Epithelial cell of esophagus (primary cell): ENCODE results near the gene CLEC20A.

ENCODE experiments used
- DNase-seq: peaks from one replicate; pipeline ENCODE4 v3.0.0; 2010; ENCODE audit warnings: low read depth
- H3K4me3 ChIP-seq: 2 replicates; pipeline ENCODE4 v1.5.1; 2011; ENCODE audit warnings: mild to moderate bottlenecking, low read length, control low read depth
- TF ChIP-seq, protein P1 (sequence below): IDR thresholded peaks from 2 replicates; pipeline ENCODE4 v1.5.1; 2011; ENCODE audit warnings: low read depth, mild to moderate bottlenecking, low read length, control low read depth, inconsistent platforms; ENCODE audit not compliant: insufficient read depth; ENCODE audit errors: missing control alignments

The CLEC20A gene

DNA sequence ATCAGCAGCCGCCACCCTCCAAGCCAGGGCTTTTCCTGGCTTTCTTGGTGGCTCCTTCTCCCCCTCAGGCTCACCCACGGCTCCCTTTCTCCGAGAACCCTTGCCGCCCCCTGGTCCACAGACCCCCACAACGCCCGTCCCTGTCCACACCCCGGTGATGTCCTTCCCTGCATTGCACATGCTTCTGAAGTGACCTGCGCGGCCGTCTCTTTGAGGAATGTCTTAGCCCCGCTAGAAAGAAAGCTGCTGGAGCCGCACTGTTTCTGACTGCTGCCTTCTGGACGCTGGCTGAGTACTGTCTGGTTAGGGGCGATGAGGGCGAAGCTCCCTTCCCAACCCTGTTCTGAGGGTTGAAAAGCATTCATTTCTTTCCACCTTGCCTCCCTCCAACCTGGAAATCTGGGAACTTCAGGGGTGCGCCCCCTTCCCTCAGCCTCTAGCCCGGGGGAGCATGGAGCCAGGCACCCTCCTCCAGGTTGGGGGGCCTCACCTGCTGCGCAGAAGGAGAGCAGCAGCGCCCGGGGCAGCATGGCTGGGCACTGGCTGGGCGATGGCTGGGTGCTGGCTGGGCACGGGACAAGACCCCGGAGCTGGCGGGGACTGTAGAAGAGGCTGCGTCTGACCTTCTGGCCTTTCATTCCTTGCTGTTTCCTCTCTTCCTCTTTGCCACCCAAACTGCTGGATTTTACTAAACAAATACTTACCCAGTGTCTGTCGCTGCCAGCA, at the start of gene CLEC20A:
Gene CLEC20A (minus strand): TSS at position 555 of the 726 bp plus-strand sequence. CDS start 25 bp downstream, at position 530.
- DNase-seq = no peak
- TF ChIP-seq, protein P1, sequence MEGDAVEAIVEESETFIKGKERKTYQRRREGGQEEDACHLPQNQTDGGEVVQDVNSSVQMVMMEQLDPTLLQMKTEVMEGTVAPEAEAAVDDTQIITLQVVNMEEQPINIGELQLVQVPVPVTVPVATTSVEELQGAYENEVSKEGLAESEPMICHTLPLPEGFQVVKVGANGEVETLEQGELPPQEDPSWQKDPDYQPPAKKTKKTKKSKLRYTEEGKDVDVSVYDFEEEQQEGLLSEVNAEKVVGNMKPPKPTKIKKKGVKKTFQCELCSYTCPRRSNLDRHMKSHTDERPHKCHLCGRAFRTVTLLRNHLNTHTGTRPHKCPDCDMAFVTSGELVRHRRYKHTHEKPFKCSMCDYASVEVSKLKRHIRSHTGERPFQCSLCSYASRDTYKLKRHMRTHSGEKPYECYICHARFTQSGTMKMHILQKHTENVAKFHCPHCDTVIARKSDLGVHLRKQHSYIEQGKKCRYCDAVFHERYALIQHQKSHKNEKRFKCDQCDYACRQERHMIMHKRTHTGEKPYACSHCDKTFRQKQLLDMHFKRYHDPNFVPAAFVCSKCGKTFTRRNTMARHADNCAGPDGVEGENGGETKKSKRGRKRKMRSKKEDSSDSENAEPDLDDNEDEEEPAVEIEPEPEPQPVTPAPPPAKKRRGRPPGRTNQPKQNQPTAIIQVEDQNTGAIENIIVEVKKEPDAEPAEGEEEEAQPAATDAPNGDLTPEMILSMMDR = no peak

DNA sequence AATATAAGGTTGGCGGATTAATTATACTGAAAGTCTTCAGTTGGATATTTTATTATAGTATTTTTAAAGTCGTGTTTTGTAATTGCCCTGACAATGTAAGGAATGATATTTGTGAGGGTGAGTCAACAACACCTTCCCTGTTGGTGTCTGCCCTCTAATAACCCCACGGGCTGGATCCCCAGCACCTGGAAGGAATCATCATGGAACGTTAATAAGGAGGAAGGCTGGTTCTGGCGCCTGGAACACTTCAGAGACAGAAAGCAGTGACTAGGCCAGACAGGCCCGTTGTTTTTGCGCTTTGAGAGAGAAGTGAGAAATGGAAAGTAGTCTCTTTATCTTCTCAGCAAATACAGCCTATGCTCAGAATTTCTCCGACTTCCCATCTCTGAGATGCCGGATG, 47.8 kb upstream of the CLEC20A start:
- TF ChIP-seq, protein P1 = no peak
- peak; percentile 45 for DNase-seq
- H3K4me3 ChIP-seq = no peak overlapping the region

More for the DNA sequence above, at the start of gene CLEC20A:
- H3K4me3 ChIP-seq = no peak within 1 kb of the TSS

DNA sequence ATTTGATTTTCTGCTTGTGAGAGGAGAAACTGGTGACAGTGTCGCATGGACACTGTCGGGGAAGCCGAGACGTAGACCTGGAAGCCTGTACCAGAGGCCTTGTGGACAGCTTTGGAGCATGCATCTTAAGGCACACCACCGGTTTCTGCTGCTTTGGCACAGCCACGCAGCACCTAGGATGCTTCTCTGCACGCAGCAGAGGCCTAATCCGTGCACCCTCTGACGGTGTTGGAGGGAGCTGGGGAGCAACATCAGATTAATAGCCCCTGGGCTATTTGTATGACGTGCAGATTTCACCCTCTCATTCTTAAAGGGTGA, 46.5 kb upstream of the CLEC20A start:
- DNase-seq = no peak
- H3K4me3 ChIP-seq = peak overlapping the region; percentile 92
- TF ChIP-seq, protein P1 = no peak

GRCh38 chr1:178542554-178543289, 46.0 kb upstream of the CLEC20A start:
- peak; percentile 68 for DNase-seq
- peak overlapping the region; percentile 92 for H3K4me3 ChIP-seq
- TF ChIP-seq, protein P1 = peak; percentile 75

- TF ChIP-seq, protein P1 = no peak
- H3K4me3 ChIP-seq = peak overlapping the region; percentile 92
- peak; percentile 10 for DNase-seq
Observed at GRCh38 chr1:178541829-178542553, 45.2 kb upstream of the CLEC20A start.

- H3K4me3 ChIP-seq = no peak overlapping the region
- TF ChIP-seq, protein P1 = no peak
- no peak for DNase-seq
Observed at GRCh38 chr1:178541379-178541778, 44.6 kb upstream of the CLEC20A start.
